ENCODE measurements around the gene TSKS.

The TSKS gene

GRCh38 chr19:49713236-49713845 is 49.8 kb downstream of the TSKS start:
- no peak for DNase-seq (ENCODE audit: low read depth)

GRCh38 chr19:49712397-49712859 is 50.7 kb downstream of the TSKS start:
- DNase-seq (ENCODE audit: low read depth): no peak

GRCh38 chr19:49710372-49710951 is 52.6 kb downstream of the TSKS start:
- no peak for DNase-seq (ENCODE audit: low read depth)

- no peak for DNase-seq (ENCODE audit: low read depth)
Measured at GRCh38 chr19:49705919-49706318, 57.2 kb downstream of the TSKS start.

- DNase-seq (ENCODE audit: low read depth): no peak
Measured at GRCh38 chr19:49704888-49705642, 58.0 kb downstream of the TSKS start.

- no peak for DNase-seq (ENCODE audit: low read depth)
Measured at GRCh38 chr19:49701271-49701786, 61.8 kb downstream of the TSKS start.

- no peak for DNase-seq (ENCODE audit: low read depth)
Measured at GRCh38 chr19:49700563-49700962, 62.5 kb downstream of the TSKS start.

GRCh38 chr19:49699364-49699763 is 63.7 kb downstream of the TSKS start:
- DNase-seq (ENCODE audit: low read depth): no peak

- no peak for DNase-seq (ENCODE audit: low read depth)
Measured at GRCh38 chr19:49696865-49697264, 66.2 kb downstream of the TSKS start.

GRCh38 chr19:49696115-49696514 is 67.0 kb downstream of the TSKS start:
- no peak for DNase-seq (ENCODE audit: low read depth)

GRCh38 chr19:49692147-49692506 is 71.0 kb downstream of the TSKS start:
- DNase-seq (ENCODE audit: low read depth): no peak

GRCh38 chr19:49691243-49692146 is 71.6 kb downstream of the TSKS start:
- peak; percentile 77 for DNase-seq (ENCODE audit: low read depth)

- DNase-seq (ENCODE audit: low read depth): peak; percentile 90
Measured at GRCh38 chr19:49690656-49691242, 72.4 kb downstream of the TSKS start, which contains the start of gene CPT1C. Gene CPT1C (plus strand): TSS chr19:49691116. CDS start chr19:49692253, 1,137 bp downstream.

GRCh38 chr19:49690079-49690655 is 72.9 kb downstream of the TSKS start:
- no peak for DNase-seq (ENCODE audit: low read depth)
